Retinal pigment epithelial cell (primary cell): ENCODE measurements around the gene USP12.

Experiments used
- DNase-seq: peaks from one replicate; pipeline ENCODE4 v3.0.0-alpha.2; 2010; ENCODE audit warnings: low read depth
- H3K4me3 ChIP-seq: 2 replicates; pipeline ENCODE4 v1.5.1; 2011; ENCODE audit warnings: mild to moderate bottlenecking, low read length, control low read depth, moderate library complexity
- TF ChIP-seq, protein P1 (sequence below): conservative IDR thresholded peaks from 2 replicates; pipeline ENCODE4 v1.5.1; 2011; ENCODE audit warnings: low read depth, low read length, control low read depth, inconsistent platforms

The USP12 gene

DNA sequence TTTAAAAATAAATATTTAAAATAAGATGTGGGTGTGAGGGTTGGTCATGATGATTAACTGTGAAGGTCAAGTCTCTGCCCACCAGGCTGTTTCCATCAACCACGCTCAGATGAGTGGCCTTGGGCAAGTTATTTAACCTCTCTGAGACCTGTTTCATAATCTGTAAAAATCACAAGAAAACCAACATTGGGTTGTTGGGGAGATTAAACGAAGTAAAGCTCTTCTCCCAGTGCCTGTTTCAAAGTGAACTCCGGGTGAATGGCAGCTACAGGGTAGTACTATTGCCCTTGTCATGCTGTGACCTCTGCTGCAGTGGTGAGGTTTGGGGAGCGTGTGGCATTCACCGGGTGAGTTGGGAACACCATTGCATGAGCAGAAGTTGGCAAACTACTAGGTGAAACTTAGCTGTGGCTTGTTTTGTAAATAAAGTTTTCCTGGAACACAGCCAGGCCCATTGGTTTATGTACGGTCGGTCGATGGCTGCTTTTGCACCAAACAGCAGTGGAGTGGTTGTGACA is 153.2 kb downstream of the USP12 start:
- TF ChIP-seq, protein P1, sequence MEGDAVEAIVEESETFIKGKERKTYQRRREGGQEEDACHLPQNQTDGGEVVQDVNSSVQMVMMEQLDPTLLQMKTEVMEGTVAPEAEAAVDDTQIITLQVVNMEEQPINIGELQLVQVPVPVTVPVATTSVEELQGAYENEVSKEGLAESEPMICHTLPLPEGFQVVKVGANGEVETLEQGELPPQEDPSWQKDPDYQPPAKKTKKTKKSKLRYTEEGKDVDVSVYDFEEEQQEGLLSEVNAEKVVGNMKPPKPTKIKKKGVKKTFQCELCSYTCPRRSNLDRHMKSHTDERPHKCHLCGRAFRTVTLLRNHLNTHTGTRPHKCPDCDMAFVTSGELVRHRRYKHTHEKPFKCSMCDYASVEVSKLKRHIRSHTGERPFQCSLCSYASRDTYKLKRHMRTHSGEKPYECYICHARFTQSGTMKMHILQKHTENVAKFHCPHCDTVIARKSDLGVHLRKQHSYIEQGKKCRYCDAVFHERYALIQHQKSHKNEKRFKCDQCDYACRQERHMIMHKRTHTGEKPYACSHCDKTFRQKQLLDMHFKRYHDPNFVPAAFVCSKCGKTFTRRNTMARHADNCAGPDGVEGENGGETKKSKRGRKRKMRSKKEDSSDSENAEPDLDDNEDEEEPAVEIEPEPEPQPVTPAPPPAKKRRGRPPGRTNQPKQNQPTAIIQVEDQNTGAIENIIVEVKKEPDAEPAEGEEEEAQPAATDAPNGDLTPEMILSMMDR: no peak
- DNase-seq: no peak
- no peak overlapping the region for H3K4me3 ChIP-seq

GRCh38 chr13:27016875-27017274 is 154.7 kb downstream of the USP12 start:
- no peak for DNase-seq
- TF ChIP-seq, protein P1: no peak
- no peak overlapping the region for H3K4me3 ChIP-seq
